Neural cell (in vitro differentiated cells): Measurements from ENCODE around the gene NFIA. TPM values are rescaled to one million over a fixed set of nuclear protein-coding genes. Genes with fewer than 3 reads are reported as not detected.

ENCODE experiments used
- H2AFZ ChIP-seq: fragments of 200-600, 300-800 bp; sonication (generic), shearing (Covaris generic); 2 replicates; pipeline ENCODE4 v1.6.0; 2014; ENCODE audit warnings: low read depth, mild to moderate bottlenecking, antibody characterized with exemption, low read length, moderate library complexity
- H3F3A ChIP-seq: fragments of 200-600 bp; shearing (Covaris generic); 2 replicates; pipeline ENCODE4 v1.6.1; 2016; ENCODE audit warnings: mild to moderate bottlenecking, moderate library complexity, mixed read lengths, antibody characterized with exemption, low read length; ENCODE audit not compliant: insufficient read depth, poor library complexity, severe bottlenecking
- H3K27ac ChIP-seq: fragments of 200-600, 300-800 bp; sonication (generic), shearing (Covaris generic); 2 replicates; pipeline ENCODE4 v1.5.1; 2014; ENCODE audit warnings: mild to moderate bottlenecking, low read length, moderate library complexity
- H3K27me3 ChIP-seq: fragments of 300-800, 200-600 bp; sonication (generic), shearing (Covaris generic); 2 replicates; pipeline ENCODE4 v1.6.0; 2014; ENCODE audit warnings: mild to moderate bottlenecking, low read depth, low read length, moderate library complexity; ENCODE audit not compliant: insufficient read depth
- H3K36me3 ChIP-seq: fragments of 300-800, 200-600 bp; sonication (generic), shearing (Covaris generic); 2 replicates; pipeline ENCODE4 v1.5.1; 2014; ENCODE audit warnings: mild to moderate bottlenecking, antibody characterized with exemption, low read length, moderate library complexity; ENCODE audit not compliant: insufficient read depth
- H3K4me2 ChIP-seq: fragments of 300-800, 200-600 bp; sonication (generic), shearing (Covaris generic); 2 replicates; pipeline ENCODE4 v1.6.0; 2014; ENCODE audit warnings: mild to moderate bottlenecking, low read length
- H3K4me3 ChIP-seq: fragments of 300-800, 200-600 bp; sonication (generic), shearing (Covaris generic); 2 replicates; pipeline ENCODE4 v1.5.1; 2014; ENCODE audit warnings: mild to moderate bottlenecking, low read length, moderate library complexity
- H3K79me2 ChIP-seq: fragments of 200-600 bp; shearing (Covaris generic); replicated peaks from 2 replicates; pipeline ENCODE4 v1.6.0; 2014; ENCODE audit warnings: mild to moderate bottlenecking, low read length, moderate library complexity; ENCODE audit not compliant: insufficient read depth
- H3K9ac ChIP-seq: fragments of 300-800, 200-600 bp; sonication (generic), shearing (Covaris generic); 2 replicates; pipeline ENCODE4 v1.6.1; 2016; ENCODE audit warnings: mild to moderate bottlenecking, low read length, mixed read lengths
- H3K9me2 ChIP-seq: fragments of 200-600 bp; shearing (Covaris generic); 2 replicates; pipeline ENCODE4 v1.6.1; 2016; ENCODE audit warnings: mild to moderate bottlenecking, low read length, mixed read lengths; ENCODE audit not compliant: insufficient read depth
- H3K9me3 ChIP-seq: fragments of 200-600, 300-800 bp; sonication (generic), shearing (Covaris generic); 2 replicates; pipeline ENCODE4 v1.6.1; 2016; ENCODE audit warnings: mild to moderate bottlenecking, mixed run types, low read length, moderate library complexity, mixed read lengths
- H4K20me1 ChIP-seq: fragments of 200-600 bp; shearing (Covaris generic); 2 replicates; pipeline ENCODE4 v1.6.1; 2016; ENCODE audit warnings: mild to moderate bottlenecking, mixed run types; ENCODE audit not compliant: insufficient read depth
- CTCF ChIP-seq: fragments of 450-650 bp; IDR thresholded peaks from 2 replicates; pipeline ENCODE4 v1.5.1; 2014; ENCODE audit warnings: antibody characterized with exemption, mild to moderate bottlenecking, moderate library complexity; ENCODE audit not compliant: poor library complexity, severe bottlenecking
- EP300 ChIP-seq: fragments of 450-650 bp; conservative IDR thresholded peaks from 2 replicates; pipeline ENCODE4 v1.6.1; 2014; ENCODE audit warnings: antibody characterized with exemption, mild to moderate bottlenecking, moderate library complexity; ENCODE audit not compliant: poor library complexity, severe bottlenecking
- EZH2 ChIP-seq: fragments of 200-600, 300-800 bp; shearing (Covaris generic), sonication (generic); IDR thresholded peaks from 2 replicates; pipeline ENCODE4 v1.6.1; 2014; ENCODE audit warnings: antibody characterized with exemption, low read length, borderline replicate concordance, mild to moderate bottlenecking; ENCODE audit not compliant: insufficient read depth, poor library complexity, severe bottlenecking
- MXI1 ChIP-seq: fragments of 450-650 bp; conservative IDR thresholded peaks from 2 replicates; pipeline ENCODE4 v1.6.1; 2014; ENCODE audit warnings: antibody characterized with exemption, mild to moderate bottlenecking; ENCODE audit not compliant: poor library complexity, severe bottlenecking
- POLR2AphosphoS5 ChIP-seq: IDR thresholded peaks from 2 replicates; pipeline ENCODE4 v1.6.1; 2012
- RAD21 ChIP-seq: fragments of 450-650 bp; conservative IDR thresholded peaks from 2 replicates; pipeline ENCODE4 v1.6.1; 2014; ENCODE audit warnings: antibody characterized with exemption, mild to moderate bottlenecking, moderate library complexity
- REST ChIP-seq: IDR thresholded peaks from 2 replicates; pipeline ENCODE4 v1.6.1; 2012; ENCODE audit warnings: borderline replicate concordance
- SMC3 ChIP-seq: fragments of 450-650 bp; conservative IDR thresholded peaks from 2 replicates; pipeline ENCODE4 v1.6.1; 2014; ENCODE audit warnings: antibody characterized with exemption, mild to moderate bottlenecking, moderate library complexity; ENCODE audit not compliant: poor library complexity
- TAF1 ChIP-seq: IDR thresholded peaks from 2 replicates; pipeline ENCODE4 v1.6.1; 2012; ENCODE audit warnings: low read depth
- polyA plus RNA-seq: library from polyadenylated mRNA; depleted of rRNA; stranded (reverse); fragments of >200 nt; gene quantifications from 2 replicates; pipeline ENCODE4 v1.2.3, GENCODE V29; 2014

NFIA gene
- polyA plus RNA-seq, 1 donor from 2014 or later: 0.47 TPM

DNA sequence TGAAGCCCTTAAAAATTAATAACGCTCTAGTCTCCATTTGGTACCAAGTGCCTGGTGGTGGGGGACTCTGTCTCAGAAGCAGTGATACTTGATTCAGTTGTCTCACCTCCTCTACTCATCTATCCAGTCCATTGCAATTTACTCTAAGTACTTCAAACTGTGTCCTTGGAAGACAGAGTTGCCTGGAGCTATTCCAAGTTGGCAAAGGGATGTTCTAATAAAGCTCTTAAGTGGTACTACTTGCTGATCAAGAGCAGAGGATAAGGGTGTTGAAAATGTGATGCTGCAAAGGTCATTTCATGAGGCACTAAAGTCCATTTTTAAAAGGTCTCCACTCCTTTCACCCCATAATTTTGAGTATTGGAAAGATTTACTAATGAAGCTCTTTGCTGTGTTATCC is 142.2 kb downstream of the NFIA start:
- Histone ChIP-seq H4K20me1 (no peaks in the 10 kb centered on the region), H3K27ac (no peak overlapping the region), H3K9me3 (no peaks in the 10 kb centered on the region), H3K4me2 (no peak overlapping the region), H3K36me3 (no peaks in the 10 kb centered on the region), H3K9me2 (no peaks in the 10 kb centered on the region), H3K4me3 (no peak overlapping the region), H3K79me2 (no peaks in the 10 kb centered on the region), H3K27me3 (no peaks in the 10 kb centered on the region), H2AFZ (no peak overlapping the region), H3K9ac (no peak overlapping the region), H3F3A (no peaks in the 10 kb centered on the region)
- TF ChIP-seq POLR2AphosphoS5 (no peak), SMC3 (no peak), REST (no peak), TAF1 (no peak), EZH2 (no peak), MXI1 (no peak), EP300 (no peak), RAD21 (no peak), CTCF (no peak)

DNA sequence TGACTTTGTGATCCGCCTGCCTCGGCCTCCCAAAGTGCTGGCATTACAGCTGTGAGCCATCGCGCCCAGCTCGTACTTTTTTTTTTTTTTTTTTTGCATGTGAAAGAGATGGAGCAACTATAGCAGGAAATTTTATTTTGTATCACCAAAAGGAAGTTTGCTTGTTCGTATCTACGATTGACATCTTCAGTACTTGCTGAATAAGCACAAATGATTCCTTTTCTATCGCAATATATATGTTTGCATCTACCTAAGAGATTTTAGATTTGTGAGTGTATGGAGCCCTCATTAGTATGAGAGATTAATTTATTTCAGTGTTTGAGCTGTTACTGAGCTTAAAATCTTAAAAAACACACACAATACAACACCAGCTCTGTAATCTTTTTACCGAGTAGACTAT is 143.1 kb downstream of the NFIA start:
- no peak for TF ChIP-seq POLR2AphosphoS5
- no peak for TF ChIP-seq REST
- TF ChIP-seq EZH2: no peak
- no peak for TF ChIP-seq CTCF
- TF ChIP-seq RAD21: no peak
- TF ChIP-seq TAF1: no peak
- TF ChIP-seq MXI1: no peak
- no peak for TF ChIP-seq SMC3
- no peak for TF ChIP-seq EP300
- no peaks in the 10 kb centered on the region for H3K36me3 ChIP-seq
- H3K27me3 ChIP-seq: no peaks in the 10 kb centered on the region
- H3F3A ChIP-seq: no peaks in the 10 kb centered on the region
- no peaks in the 10 kb centered on the region for H4K20me1 ChIP-seq
- no peaks in the 10 kb centered on the region for H3K79me2 ChIP-seq
- H3K27ac ChIP-seq: no peak overlapping the region
- no peak overlapping the region for H2AFZ ChIP-seq
- no peaks in the 10 kb centered on the region for H3K9me3 ChIP-seq
- H3K4me2 ChIP-seq: no peak overlapping the region
- no peaks in the 10 kb centered on the region for H3K9me2 ChIP-seq
- no peak overlapping the region for H3K4me3 ChIP-seq
- no peak overlapping the region for H3K9ac ChIP-seq
